B cell (primary cell): ENCODE data around the gene TMEM63A.

Experiments used
- EZH2 ChIP-seq: IDR thresholded peaks from 2 replicates; pipeline ENCODE4 v1.6.1; 2012; ENCODE audit warnings: borderline replicate concordance, low read depth, mild to moderate bottlenecking, moderate library complexity, low read length; ENCODE audit not compliant: insufficient read depth, poor library complexity, severe bottlenecking
- TF ChIP-seq, protein P1 (sequence below): fragments of 200-600 bp; IDR thresholded peaks from one replicate; pipeline ENCODE4 v1.8.0; 2022; ENCODE audit warnings: antibody characterized with exemption, mild to moderate bottlenecking

DNA sequence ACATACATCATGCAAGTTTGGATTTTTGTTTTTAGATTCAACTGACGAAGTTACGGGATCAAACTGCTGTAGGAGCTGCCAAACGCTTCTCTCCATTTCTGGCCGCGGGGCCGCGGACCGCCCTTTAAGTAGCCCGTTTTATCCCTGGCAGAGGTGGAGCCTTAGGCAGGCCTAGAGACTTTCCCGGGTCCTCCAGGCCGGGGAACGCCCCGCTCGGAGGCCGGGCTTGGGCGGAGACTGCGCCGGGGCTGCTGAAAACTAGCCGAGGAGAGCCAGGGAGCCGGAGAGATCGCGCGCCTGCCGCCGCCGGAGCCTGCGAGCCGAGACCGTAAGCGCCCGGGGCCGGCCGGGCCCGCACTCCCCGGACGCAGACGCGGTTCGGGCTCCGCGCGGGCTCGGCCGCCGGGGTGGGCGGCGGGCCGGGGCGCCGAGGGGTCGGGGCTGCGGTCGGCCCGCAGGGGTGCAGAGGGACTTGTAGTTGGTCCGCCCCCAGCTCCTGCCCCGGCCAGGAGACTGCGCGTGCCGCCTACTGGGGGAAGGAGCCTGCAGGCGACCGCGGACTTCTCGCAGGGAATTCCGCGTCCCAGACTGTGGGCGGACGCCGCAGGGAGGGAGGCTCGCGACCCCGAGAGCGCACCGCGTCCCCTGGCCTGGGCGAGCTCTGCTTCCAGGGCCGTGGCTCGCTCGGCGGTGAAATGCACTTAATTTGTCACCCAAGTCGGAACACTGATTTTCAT lies 72.2 kb downstream of the TMEM63A start, which contains the start of gene EPHX1:
- TF ChIP-seq, protein P1, sequence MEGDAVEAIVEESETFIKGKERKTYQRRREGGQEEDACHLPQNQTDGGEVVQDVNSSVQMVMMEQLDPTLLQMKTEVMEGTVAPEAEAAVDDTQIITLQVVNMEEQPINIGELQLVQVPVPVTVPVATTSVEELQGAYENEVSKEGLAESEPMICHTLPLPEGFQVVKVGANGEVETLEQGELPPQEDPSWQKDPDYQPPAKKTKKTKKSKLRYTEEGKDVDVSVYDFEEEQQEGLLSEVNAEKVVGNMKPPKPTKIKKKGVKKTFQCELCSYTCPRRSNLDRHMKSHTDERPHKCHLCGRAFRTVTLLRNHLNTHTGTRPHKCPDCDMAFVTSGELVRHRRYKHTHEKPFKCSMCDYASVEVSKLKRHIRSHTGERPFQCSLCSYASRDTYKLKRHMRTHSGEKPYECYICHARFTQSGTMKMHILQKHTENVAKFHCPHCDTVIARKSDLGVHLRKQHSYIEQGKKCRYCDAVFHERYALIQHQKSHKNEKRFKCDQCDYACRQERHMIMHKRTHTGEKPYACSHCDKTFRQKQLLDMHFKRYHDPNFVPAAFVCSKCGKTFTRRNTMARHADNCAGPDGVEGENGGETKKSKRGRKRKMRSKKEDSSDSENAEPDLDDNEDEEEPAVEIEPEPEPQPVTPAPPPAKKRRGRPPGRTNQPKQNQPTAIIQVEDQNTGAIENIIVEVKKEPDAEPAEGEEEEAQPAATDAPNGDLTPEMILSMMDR: no peak
- no peak for TF ChIP-seq EZH2
